Brain microvascular endothelial cell (primary cell): ENCODE results near the gene PACRG.

Experiments
- DNase-seq: peaks from one replicate; pipeline ENCODE4 v3.0.0-alpha.2; 2020
- H3K27ac ChIP-seq: fragments of 250-450 bp; sonication (Bioruptor Pico); 2 replicates; pipeline ENCODE4 v1.5.1; 2020; ENCODE audit warnings: mild to moderate bottlenecking, moderate library complexity
- H3K27me3 ChIP-seq: fragments of 250-450 bp; sonication (Bioruptor Pico); replicated peaks from 2 replicates; pipeline ENCODE4 v1.5.1; 2020; ENCODE audit warnings: mild to moderate bottlenecking
- H3K36me3 ChIP-seq: fragments of 250-450 bp; sonication (Bioruptor Pico); replicated peaks from 2 replicates; pipeline ENCODE4 v1.5.1; 2020; ENCODE audit warnings: mild to moderate bottlenecking
- H3K4me3 ChIP-seq: 2 replicates; pipeline ENCODE4 v1.5.1; 2011; ENCODE audit warnings: low read depth, mild to moderate bottlenecking, control low read depth, low read length, moderate library complexity
- CTCF ChIP-seq: IDR thresholded peaks from 2 replicates; pipeline ENCODE4 v1.5.1; 2011; ENCODE audit warnings: low read depth, mild to moderate bottlenecking, moderate library complexity, low read length, control low read depth, inconsistent platforms; ENCODE audit errors: missing control alignments
- in situ Hi-C: cut with HindIII; loops from 2 replicates; pipeline ENCODE4 v1.10.0; 2017; ENCODE audit warnings: low sequenced_read_pairs, low pct_ligation_motif_present

The PACRG gene

GRCh38 chr6:163348789-163349680 lies 621.3 kb downstream of the PACRG start:
- Histone ChIP-seq H3K27ac (no peak overlapping the region), H3K4me3 (no peak overlapping the region), H3K27me3 (no peaks in the 10 kb centered on the region), H3K36me3 (no peaks in the 10 kb centered on the region)
- no peak for TF ChIP-seq CTCF
- DNase-seq, result no peak
- in situ Hi-C loops, result no loop called here

GRCh38 chr6:163349696-163350095 lies 621.9 kb downstream of the PACRG start:
- H3K4me3 ChIP-seq, result no peak overlapping the region
- in situ Hi-C loops, result no loop called here
- no peaks in the 10 kb centered on the region for H3K36me3 ChIP-seq
- no peaks in the 10 kb centered on the region for H3K27me3 ChIP-seq
- DNase-seq, result no peak
- H3K27ac ChIP-seq, result no peak overlapping the region
- no peak for TF ChIP-seq CTCF

GRCh38 chr6:163351013-163351412 lies 623.2 kb downstream of the PACRG start:
- H3K36me3 ChIP-seq, result no peaks in the 10 kb centered on the region
- no peaks in the 10 kb centered on the region for H3K27me3 ChIP-seq
- no peak overlapping the region for H3K27ac ChIP-seq
- no peak overlapping the region for H3K4me3 ChIP-seq
- in situ Hi-C loops, result no loop called here
- no peak for TF ChIP-seq CTCF
- DNase-seq, result no peak

GRCh38 chr6:163352011-163352685 lies 624.4 kb downstream of the PACRG start:
- no peak for TF ChIP-seq CTCF
- in situ Hi-C loops, result no loop called here
- no peaks in the 10 kb centered on the region for H3K36me3 ChIP-seq
- no peak overlapping the region for H3K4me3 ChIP-seq
- DNase-seq, result no peak
- no peak overlapping the region for H3K27ac ChIP-seq
- H3K27me3 ChIP-seq, result no peaks in the 10 kb centered on the region

GRCh38 chr6:163352966-163353365 lies 625.2 kb downstream of the PACRG start:
- Histone ChIP-seq H3K4me3 (no peak overlapping the region), H3K36me3 (no peaks in the 10 kb centered on the region), H3K27ac (no peak overlapping the region), H3K27me3 (no peaks in the 10 kb centered on the region)
- no peak for DNase-seq
- in situ Hi-C loops, result no loop called here
- no peak for TF ChIP-seq CTCF
